ENCODE data around the gene AWAT2. TPM values are rescaled to one million over a fixed set of nuclear protein-coding genes. Genes with fewer than 3 reads are reported as not detected.
A peak's percentile ranks its signal among the peaks of the same experiment; 100 is the strongest.

The AWAT2 gene
- total RNA-seq, 1 donor from 2014 or later: 1.0 TPM

GRCh38 chrX:70034646-70035045, 15.1 kb downstream of the AWAT2 start:
- H3K9me3 ChIP-seq: no peaks in the 10 kb centered on the region
- H3K4me3 ChIP-seq: no peak overlapping the region
- ATAC-seq: no peak
- no peak for DNase-seq
- TF ChIP-seq CTCF (IDR thresholded peaks at IDR 0.05): no peak
- H3K36me3 ChIP-seq: no peaks in the 10 kb centered on the region
- H3K27me3 ChIP-seq (ENCODE audit: low read depth): no peaks in the 10 kb centered on the region
- intact Hi-C loops (cut with DNase I): no loop called here
- H3K27ac ChIP-seq: no peak overlapping the region
- H3K4me1 ChIP-seq: no peaks in the 10 kb centered on the region

GRCh38 chrX:70033348-70034051, 16.2 kb downstream of the AWAT2 start:
- no peaks in the 10 kb centered on the region for H3K27me3 ChIP-seq (ENCODE audit: low read depth)
- H3K4me3 ChIP-seq: no peak overlapping the region
- DNase-seq (no peak), ATAC-seq (peak; percentile 45 to 49)
- no peak overlapping the region for H3K27ac ChIP-seq
- intact Hi-C loops (cut with DNase I): no loop called here
- H3K4me1 ChIP-seq: no peaks in the 10 kb centered on the region
- TF ChIP-seq CTCF (IDR thresholded peaks at IDR 0.05): peak; percentile 37
- no peaks in the 10 kb centered on the region for H3K9me3 ChIP-seq
- H3K36me3 ChIP-seq: no peaks in the 10 kb centered on the region

- no peak overlapping the region for H3K27ac ChIP-seq
- no peak for TF ChIP-seq CTCF (IDR thresholded peaks at IDR 0.05)
- H3K36me3 ChIP-seq: no peaks in the 10 kb centered on the region
- H3K4me1 ChIP-seq: no peaks in the 10 kb centered on the region
- ATAC-seq: no peak
- intact Hi-C loops (cut with DNase I): no loop called here
- H3K27me3 ChIP-seq (ENCODE audit: low read depth): no peaks in the 10 kb centered on the region
- H3K4me3 ChIP-seq: no peak overlapping the region
- H3K9me3 ChIP-seq: no peaks in the 10 kb centered on the region
- DNase-seq: no peak
These were observed 16.9 kb downstream of the AWAT2 start for GRCh38 chrX:70032792-70033191.

GRCh38 chrX:70030301-70030767, 19.4 kb downstream of the AWAT2 start:
- no peak overlapping the region for H3K27ac ChIP-seq
- H3K4me3 ChIP-seq: no peak overlapping the region
- no peak for DNase-seq
- H3K9me3 ChIP-seq: no peaks in the 10 kb centered on the region
- ATAC-seq: peak; percentile 74 to 79
- peak; percentile 69 for TF ChIP-seq CTCF (IDR thresholded peaks at IDR 0.05)
- H3K27me3 ChIP-seq (ENCODE audit: low read depth): no peaks in the 10 kb centered on the region
- no peaks in the 10 kb centered on the region for H3K36me3 ChIP-seq
- intact Hi-C loops (cut with DNase I): no loop called here
- H3K4me1 ChIP-seq: no peaks in the 10 kb centered on the region

- no peak for TF ChIP-seq CTCF (IDR thresholded peaks at IDR 0.05)
- H3K4me1 ChIP-seq: no peaks in the 10 kb centered on the region
- no peaks in the 10 kb centered on the region for H3K9me3 ChIP-seq
- DNase-seq (no peak), ATAC-seq (no peak)
- intact Hi-C loops (cut with DNase I): no loop called here
- H3K36me3 ChIP-seq: no peaks in the 10 kb centered on the region
- H3K27ac ChIP-seq: no peak overlapping the region
- no peaks in the 10 kb centered on the region for H3K27me3 ChIP-seq (ENCODE audit: low read depth)
- no peak overlapping the region for H3K4me3 ChIP-seq
These were observed 19.9 kb downstream of the AWAT2 start for GRCh38 chrX:70029863-70030262.

Data from lower lobe of right lung (tissue), 2 donors.